HepG2 (cell line): ENCODE measurements around the gene HAPLN2. TPM values are rescaled to one million over a fixed set of nuclear protein-coding genes. Genes with fewer than 3 reads are reported as not detected.
"Not testable (repeated sequence)": the region's sequence is repeated elsewhere in the genome, so short reads cannot be mapped to it uniquely, and the experiment has no call there.

Source experiments
- ATAC-seq: fragments of 200-7000 bp; cut with Tn5 transposase; 3 replicates; pipeline ENCODE4 v1.9.1; 2020; ENCODE audit warnings: mild to moderate bottlenecking, moderate library complexity
- BruUV-seq: library from RNA; stranded (reverse); fragments of 400-500 nt; replicated peaks from 2 replicates; lab custom pipeline; 2021; lab: Mats Ljungman, UMichigan
- CTCF ChIA-PET: fragments of 300-600 bp; formaldehyde crosslinking; extraction: SDS; loops from one replicate; lab custom pipeline; 2021; ENCODE audit warnings: low total read pairs, inconsistent platforms, low intra/inter-chr PET ratio; lab: Yijun Ruan, JAX
- POLR2A ChIA-PET: fragments of 350-600 bp; sonication (Branson Sonifier 250); formaldehyde crosslinking; loops from one replicate; lab custom pipeline; 2020; ENCODE audit warnings: antibody characterized with exemption, inconsistent platforms; lab: Yijun Ruan, JAX
- DNase-seq: peaks from one replicate; pipeline ENCODE4 v3.0.0-alpha.2; 2015; ENCODE audit warnings: low spot score
- FAIRE-seq: peaks from 3 replicates; lab custom pipeline; 2011; peaks lifted over from hg19 to GRCh38; lab: Jason Lieb, UNC
- H2AFZ ChIP-seq: one replicate; pipeline ENCODE4 v1.6.1; 2011; ENCODE audit warnings: low read length, inconsistent platforms
- H3K27ac ChIP-seq: fragments of 300-600 bp; 3 replicates; pipeline ENCODE4 v1.8.0; 2011; ENCODE audit warnings: mixed run types, mild to moderate bottlenecking, mixed read lengths, low read length, inconsistent platforms; ENCODE audit not compliant: insufficient read depth; ENCODE audit errors: extremely low read length
- H3K27me3 ChIP-seq, 2 experiments: fragments of 200-600 bp in 1 of 2; 2 replicates in 1 of 2; 3 replicates in 1 of 2; pipeline versions ENCODE4 v1.6.0 to v1.8.0; 2011; ENCODE audit warnings: low read length in 2 of 2, mild to moderate bottlenecking in 2 of 2, moderate library complexity in 2 of 2, inconsistent platforms in 1 of 2; ENCODE audit not compliant: insufficient read depth in 2 of 2, control insufficient read depth in 1 of 2
- H3K36me3 ChIP-seq, 2 experiments: fragments of 200-600 bp in 1 of 2; replicated peaks in 1 of 2; 2 replicates in 1 of 2; 3 replicates in 1 of 2; pipeline versions ENCODE4 v1.5.1 to v1.8.0; 2011; ENCODE audit warnings: low read length in 2 of 2, inconsistent platforms in 1 of 2; ENCODE audit not compliant: insufficient read depth in 2 of 2, control insufficient read depth in 1 of 2
- H3K4me1 ChIP-seq: 2 replicates; pipeline ENCODE4 v1.5.1; 2012; ENCODE audit warnings: low read length, inconsistent platforms; ENCODE audit not compliant: insufficient read depth
- H3K4me2 ChIP-seq: 2 replicates; pipeline ENCODE4 v1.6.0; 2011; ENCODE audit warnings: low read depth, low read length, inconsistent platforms
- H3K4me3 ChIP-seq, 3 experiments: fragments of 200-600 bp in 1 of 3; sonication (generic), shearing (Covaris generic) in 1 of 3; replicated peaks in 1 of 3; 2 replicates each; pipeline ENCODE4 v1.5.1; 2011 to 2016; ENCODE audit warnings: low read length in 3 of 3, inconsistent platforms in 2 of 3, low read depth in 2 of 3, mild to moderate bottlenecking in 2 of 3, control low read depth in 1 of 3, mixed read lengths in 1 of 3; ENCODE audit not compliant: insufficient read depth in 1 of 3
- H3K79me2 ChIP-seq: one replicate; pipeline ENCODE4 v1.6.1; 2011; ENCODE audit warnings: low read length, inconsistent platforms; ENCODE audit not compliant: insufficient read depth
- H3K9ac ChIP-seq: 2 replicates; pipeline ENCODE4 v1.6.0; 2011; ENCODE audit warnings: mild to moderate bottlenecking, low read depth, low read length, inconsistent platforms; ENCODE audit not compliant: insufficient read depth
- H3K9me3 ChIP-seq: 2 replicates; pipeline ENCODE4 v1.5.1; 2012; ENCODE audit warnings: mild to moderate bottlenecking, low read length
- H4K20me1 ChIP-seq: 2 replicates; pipeline ENCODE4 v1.6.0; 2011; ENCODE audit warnings: inconsistent platforms, mild to moderate bottlenecking, low read length, moderate library complexity; ENCODE audit not compliant: insufficient read depth
- CTCF ChIP-seq: sonication (generic); formaldehyde crosslinking; IDR thresholded peaks from 2 replicates; pipeline ENCODE4 v1.5.0; 2020; ENCODE audit warnings: mild to moderate bottlenecking, missing genetic modification reagents, moderate library complexity
- GABPA ChIP-seq, 2 experiments: IDR thresholded peaks; 2 replicates each; pipeline ENCODE4 v1.6.1; 2011 to 2016; ENCODE audit warnings: low read depth in 2 of 2, low read length in 1 of 2, missing biosample characterization in 1 of 2, missing genetic modification characterization in 1 of 2
- SRF ChIP-seq: IDR thresholded peaks from 2 replicates; pipeline ENCODE4 v1.6.1; 2011; ENCODE audit warnings: mild to moderate bottlenecking, low read depth, low read length, moderate library complexity
- STAG1 ChIP-seq: sonication (generic); formaldehyde crosslinking; IDR thresholded peaks from 2 replicates; pipeline ENCODE4 v1.4.0; 2020; ENCODE audit warnings: missing genetic modification reagents
- ZNF280D ChIP-seq: sonication (generic); formaldehyde crosslinking; IDR thresholded peaks from 2 replicates; pipeline ENCODE4 v1.5.1; 2020; ENCODE audit warnings: mild to moderate bottlenecking, missing genetic modification reagents
- ZNF704 ChIP-seq: sonication (generic); formaldehyde crosslinking; IDR thresholded peaks from 2 replicates; pipeline ENCODE4 v1.8.1; 2023; ENCODE audit warnings: mild to moderate bottlenecking, inconsistent platforms, moderate library complexity, missing genetic modification reagents, borderline replicate concordance
- WGBS: methylation state at CpG from one replicate; pipeline ENCODE4 v1.1.6; 2017; ENCODE audit warnings: low lambda C conversion rate; 5-methylcytosine and 5-hydroxymethylcytosine counted together
- in situ Hi-C: cut with HindIII; loops from 2 replicates; pipeline ENCODE4 v1.10.0; 2017; ENCODE audit warnings: low pct_unique_long_range_greater_than_20kb; ENCODE audit not compliant: extremely low pct_ligation_motif_present
- intact Hi-C: fragments of 100-400 bp; cut with micrococcal nuclease; formaldehyde crosslinking; loops from one replicate; pipeline ENCODE4 v1.10.0; 2022; ENCODE audit not compliant: unreplicated experiment
- polyA plus RNA-seq, 8 experiments: library from polyadenylated mRNA; depleted of rRNA in 3 of 8; stranded (reverse) in 7 of 8; unstranded in 1 of 8; fragments of >200 nt; fragmentation: Illumina TruSeq in 4 of 8; extraction: Trizol in 4 of 8; gene quantifications; 2 replicates each; pipeline versions ENCODE4 v1.2.1 to v1.2.3, GENCODE V29; 2011 to 2016; ENCODE audit warnings: low read depth in 4 of 8, missing spikeins in 1 of 8, mixed read lengths in 1 of 8; ENCODE audit not compliant: insufficient read depth in 1 of 8
- total RNA-seq, 5 experiments: library from RNA; depleted of rRNA; stranded (reverse); fragments of >200 nt; fragmentation: Illumina TruSeq; extraction: Trizol; gene quantifications; 2 replicates each; pipeline ENCODE4 v1.2.3, GENCODE V29; 2016; ENCODE audit warnings: low read depth in 1 of 5

Gene HAPLN2
- total and polyA plus RNA-seq, 2 of the 13 experiments (the other 11 are each of a cell fraction or from before 2014, with no cell fraction given): not detected

- in situ Hi-C loops: no loop called here
- peaks cover 27% of the 10 kb centered on the region for H3K4me1 ChIP-seq
- peaks cover 2 to 10% of the 10 kb centered on the region in 2 experiments; a peak in 3 of 5 replicates for H3K36me3 ChIP-seq
- 32% methylated on average over 10 of the region's 10 CpGs for WGBS
- CTCF ChIA-PET: no interaction called here
- no peaks in the 10 kb centered on the region for H3K27me3 ChIP-seq
- peaks cover 19% of the 10 kb centered on the region for H3K79me2 ChIP-seq
- peak; percentile 54 for FAIRE-seq
- H3K9ac ChIP-seq: no peak overlapping the region
- POLR2A ChIA-PET: interaction anchor here (0.7 to 1.4 kb wide), 4 partner anchors 19 to 145 kb away, joined by 3 to 6 read pairs (median 6); partner anchors contain the start of gene MEF2D
- no peaks in the 10 kb centered on the region for H4K20me1 ChIP-seq
- intact Hi-C loops: no loop called here
- no peak overlapping the region for H3K4me3 ChIP-seq
- no peak for ATAC-seq
- no TSS peak for BruUV-seq
- no peak overlapping the region for H2AFZ ChIP-seq
- no peak for DNase-seq
- no peaks in the 10 kb centered on the region for H3K9me3 ChIP-seq
- TF ChIP-seq ZNF704: no peak
- no peak for TF ChIP-seq GABPA (IDR thresholded peaks at IDR 0.05; ENCODE audit: low read depth, low read length)
- 0 out of 2 replicates have a peak, but pooled peaks have one; percentile 21 for TF ChIP-seq GABPA (CRISPR knock-in tag; IDR thresholded peaks at IDR 0.05; ENCODE audit: low read depth)
- TF ChIP-seq CTCF (CRISPR knock-in tag): peak; percentile 55
- TF ChIP-seq STAG1: peak; percentile 35; the same call in 1 of the 2 replicates
- 0 out of 2 replicates have a peak, but pooled peaks have one; percentile 45 for TF ChIP-seq SRF
- TF ChIP-seq ZNF280D (CRISPR knock-in tag): no peak
- H3K27ac ChIP-seq: no peak overlapping the region
- peak overlapping the region; percentile 54; the same call in 1 of the 2 replicates for H3K4me2 ChIP-seq
These were observed 16.6 kb upstream of the HAPLN2 start for GRCh38 chr1:156602557-156602993.

GRCh38 chr1:156607344-156607743 lies 11.9 kb upstream of the HAPLN2 start:
- H4K20me1 ChIP-seq, H3K9ac ChIP-seq, H3K79me2 ChIP-seq, H3K27me3 ChIP-seq, intact Hi-C loops, POLR2A ChIA-PET, BruUV-seq, in situ Hi-C loops, H2AFZ ChIP-seq, H3K36me3 ChIP-seq, H3K4me3 ChIP-seq, H3K4me2 ChIP-seq, ATAC-seq, H3K9me3 ChIP-seq, H3K27ac ChIP-seq, FAIRE-seq, DNase-seq: not testable (repeated sequence)
- CTCF ChIA-PET: interaction anchor here (3.5 kb wide), 1 partner anchor 24 kb away, joined by 86 read pairs; no protein-coding TSS in a partner anchor
- WGBS: 4% methylated on average over 4 of the region's 4 CpGs
- H3K4me1 ChIP-seq: peaks cover 24% of the 10 kb centered on the region
